Right lobe of liver (tissue), 4 donors: ENCODE data around the gene REC114.

Source experiments
- CTCF ChIP-seq, 4 donors: fragments of 200-600 bp in 3 of 4; fragments of 450-650 bp in 1 of 4; IDR thresholded peaks; one replicate each; pipeline versions ENCODE4 v1.5.1 to v1.8.0; 2016 to 2022; ENCODE audit warnings: antibody characterized with exemption in 4 of 4, mild to moderate bottlenecking in 2 of 4
- POLR2A ChIP-seq: fragments of 450-650 bp; IDR thresholded peaks from one replicate; pipeline ENCODE4 v1.6.1; 2017; ENCODE audit warnings: antibody characterized with exemption, mild to moderate bottlenecking
- donor health status: DM: no; HTN: no; CAD: no.
- donor health status: DM: no; HTN: no; CAD: no.
- donor health status: DM: no; HTN: yes; CAD: no.

- TF ChIP-seq CTCF (IDR thresholded peaks at IDR 0.05), result no peak
- TF ChIP-seq POLR2A, result no peak
Measured at GRCh38 chr15:73483053-73483452, 40.1 kb downstream of the REC114 start.
